Activated T-helper 1 cell treated with Interleukin-2 at 50 U/mL for 16 hours (primary cell): Measurements from ENCODE around the gene KNOP1.

Source experiments
- DNase-seq: peaks from one replicate; pipeline ENCODE4 v3.0.0-alpha.2; 2020; ENCODE audit warnings: low read depth

Gene KNOP1

GRCh38 chr16:19717741-19718623 lies at the start of gene KNOP1, which contains the start of gene IQCK:
KNOP1 (minus strand) TSS chr16:19718227; CDS start chr16:19715035, 3,192 bp downstream.
IQCK (plus strand) TSS chr16:19718271; CDS start chr16:19718307, 36 bp downstream.
- DNase-seq, result peak; percentile 84

DNA sequence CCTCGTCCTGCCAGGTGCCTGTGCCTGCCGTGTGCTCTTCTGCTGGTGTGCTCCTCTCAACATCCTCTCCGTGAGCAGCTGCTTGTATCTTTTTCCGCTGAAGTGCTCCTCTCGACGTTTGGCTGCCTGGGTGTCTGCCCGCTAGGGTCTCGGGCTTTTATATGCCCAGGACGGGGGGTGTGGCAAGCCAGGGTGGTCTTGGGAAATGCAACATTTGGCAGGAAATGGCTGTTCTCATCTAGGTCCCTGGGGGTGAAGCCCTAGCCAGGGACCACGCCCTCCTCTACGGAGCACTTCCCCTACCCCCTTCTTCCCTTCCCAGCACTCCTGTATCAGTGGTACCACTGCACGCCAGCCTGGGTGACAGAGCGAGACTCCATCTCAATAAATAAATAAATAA lies 49.5 kb upstream of the KNOP1 start:
- DNase-seq, result no peak

DNA sequence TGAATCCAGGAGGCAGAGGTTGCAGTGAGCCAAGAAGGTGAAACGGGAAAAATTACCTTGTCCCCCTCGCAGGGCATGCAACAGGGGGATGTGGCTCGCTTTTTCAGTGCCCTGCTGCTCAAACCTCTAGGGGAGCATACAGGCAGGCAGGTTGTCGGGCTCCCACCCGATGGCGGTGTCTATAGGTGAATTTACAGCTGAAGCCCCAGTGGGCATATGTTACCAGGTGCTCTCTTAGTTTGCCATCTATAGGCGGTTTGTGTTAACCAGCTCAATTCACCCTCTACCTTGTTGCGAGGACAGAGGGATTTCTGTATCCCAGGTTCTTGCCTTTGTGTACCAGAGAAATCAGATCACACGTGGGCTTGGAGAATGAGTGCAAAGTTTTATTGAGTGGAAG lies 49.0 kb upstream of the KNOP1 start:
- no peak for DNase-seq

GRCh38 chr16:19766554-19766884 lies 48.5 kb upstream of the KNOP1 start:
- DNase-seq, result no peak

- no peak for DNase-seq
Measured at GRCh38 chr16:19765860-19766553, 48.0 kb upstream of the KNOP1 start.

DNA sequence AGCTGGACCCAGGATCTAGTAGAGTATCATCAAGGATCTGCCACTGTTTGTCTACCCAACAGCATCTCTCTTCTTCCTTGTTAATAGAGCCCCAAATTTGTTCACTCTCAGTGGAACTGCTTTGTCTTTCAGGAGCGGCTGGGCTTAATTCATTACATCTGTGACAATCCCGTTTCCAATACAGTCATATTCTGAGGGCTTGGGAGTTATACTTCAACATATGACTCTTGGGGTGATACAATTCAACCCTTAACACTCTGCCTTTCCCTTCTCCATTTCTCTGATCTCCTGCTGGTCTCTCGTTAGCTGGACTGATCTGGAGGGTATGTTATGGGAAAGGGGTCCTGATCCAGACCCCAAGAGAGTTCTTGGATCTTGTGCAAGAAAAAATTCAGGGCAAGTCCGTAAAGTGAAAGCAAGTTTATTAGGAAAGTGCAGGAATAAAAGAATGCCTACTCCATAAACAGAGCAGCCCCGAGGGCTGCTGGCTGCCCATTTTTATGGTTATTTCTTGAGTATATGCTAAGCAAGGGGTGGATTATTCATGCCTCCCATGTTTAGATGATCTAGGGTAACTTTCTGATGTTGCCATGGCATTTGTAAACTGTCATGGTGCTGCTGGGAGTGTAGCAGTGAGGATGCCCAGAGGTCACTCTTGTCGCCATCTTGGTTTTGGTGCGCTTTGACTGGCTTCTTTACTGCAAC lies 42.5 kb upstream of the KNOP1 start:
- DNase-seq, result no peak

- no peak for DNase-seq
Measured at GRCh38 chr16:19757762-19758595, 40.0 kb upstream of the KNOP1 start.

DNA sequence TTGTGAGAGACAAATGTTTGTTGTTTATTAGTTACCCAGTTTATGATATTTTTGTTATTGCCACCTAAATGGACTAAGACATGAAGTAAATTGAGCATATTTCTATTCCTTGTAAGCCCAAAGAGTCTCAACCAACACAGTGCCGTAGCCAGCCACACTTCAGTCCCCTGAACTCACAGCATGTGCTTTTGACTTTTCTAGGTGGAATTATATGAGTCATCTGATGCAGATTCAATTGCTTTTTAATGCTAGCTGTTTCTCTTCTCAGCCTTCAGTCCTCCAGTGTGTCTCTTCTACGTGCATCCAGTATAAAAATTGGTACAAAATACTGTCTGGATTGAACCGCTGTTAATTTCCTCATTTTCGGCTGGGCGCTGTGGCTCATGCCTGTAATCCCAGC lies 39.0 kb upstream of the KNOP1 start:
- DNase-seq, result no peak

- DNase-seq, result no peak
Measured at GRCh38 chr16:19755268-19755667, 37.2 kb upstream of the KNOP1 start.

GRCh38 chr16:19754644-19755036 lies 36.6 kb upstream of the KNOP1 start:
- no peak for DNase-seq

DNA sequence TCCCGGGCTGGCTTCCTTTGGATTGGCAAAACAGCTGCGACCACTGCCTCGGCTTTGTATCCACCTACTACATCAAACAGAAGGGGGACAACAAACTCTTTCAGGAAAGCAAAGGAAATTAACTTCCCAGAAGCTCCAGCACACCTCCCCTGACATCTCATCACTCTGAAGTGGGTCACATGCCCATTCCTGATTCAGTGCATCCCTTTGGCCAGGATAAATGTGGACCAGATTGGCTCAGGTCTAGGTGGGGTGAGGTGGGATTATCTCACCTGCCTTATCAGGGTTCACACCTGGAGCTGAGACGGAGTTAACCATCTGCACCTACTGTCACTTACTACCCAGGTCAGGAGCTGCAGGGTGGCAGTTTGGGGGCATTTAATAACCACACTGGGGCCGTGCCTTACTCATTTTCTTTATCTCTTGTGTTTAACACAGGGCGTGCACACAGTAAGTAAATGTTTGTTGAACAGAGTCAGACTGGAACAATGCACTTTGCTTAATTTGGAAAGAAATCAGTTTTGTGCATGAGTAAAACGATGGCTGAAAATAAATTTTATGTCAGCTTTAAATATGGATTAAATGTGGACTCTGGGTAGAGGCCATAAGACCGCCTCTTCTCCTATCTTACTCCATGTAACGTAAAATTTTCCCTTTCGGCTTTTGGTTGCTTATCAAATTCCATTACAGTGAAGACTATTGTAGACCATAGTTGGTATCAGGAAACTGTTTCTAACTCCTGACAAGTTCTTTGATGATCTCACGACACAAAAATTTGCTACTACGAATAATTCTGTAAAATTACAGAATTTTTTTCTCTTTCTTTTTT lies 36.0 kb upstream of the KNOP1 start:
- no peak for DNase-seq

- no peak for DNase-seq
Measured at GRCh38 chr16:19751478-19752385, 33.7 kb upstream of the KNOP1 start.

DNA sequence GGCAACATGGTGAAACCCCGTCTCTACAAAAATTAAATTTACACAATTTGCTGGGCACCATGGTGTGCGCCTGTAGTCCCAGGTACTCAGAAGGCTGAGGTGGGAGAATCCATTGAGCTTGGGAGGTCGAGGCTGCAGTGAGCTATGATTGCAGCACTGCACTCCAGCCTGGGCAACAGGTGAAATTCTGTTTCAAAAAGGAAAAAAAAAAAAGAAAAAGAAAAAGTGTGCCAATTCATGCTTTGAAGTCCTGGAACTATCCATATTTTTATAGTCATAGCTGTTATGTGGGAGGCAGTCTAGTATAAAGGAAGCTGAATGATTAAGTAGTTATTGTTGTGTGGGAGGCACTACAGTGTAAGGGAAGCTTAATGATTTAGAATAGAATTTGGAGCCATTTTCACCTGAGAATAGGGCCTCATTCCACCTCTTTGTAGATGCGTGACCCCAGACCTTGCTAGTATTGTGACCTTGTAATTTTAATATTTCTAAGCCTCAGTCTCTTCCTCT lies 31.6 kb upstream of the KNOP1 start:
- no peak for DNase-seq

- DNase-seq, result no peak
Measured at GRCh38 chr16:19748389-19749168, 30.6 kb upstream of the KNOP1 start.

DNA sequence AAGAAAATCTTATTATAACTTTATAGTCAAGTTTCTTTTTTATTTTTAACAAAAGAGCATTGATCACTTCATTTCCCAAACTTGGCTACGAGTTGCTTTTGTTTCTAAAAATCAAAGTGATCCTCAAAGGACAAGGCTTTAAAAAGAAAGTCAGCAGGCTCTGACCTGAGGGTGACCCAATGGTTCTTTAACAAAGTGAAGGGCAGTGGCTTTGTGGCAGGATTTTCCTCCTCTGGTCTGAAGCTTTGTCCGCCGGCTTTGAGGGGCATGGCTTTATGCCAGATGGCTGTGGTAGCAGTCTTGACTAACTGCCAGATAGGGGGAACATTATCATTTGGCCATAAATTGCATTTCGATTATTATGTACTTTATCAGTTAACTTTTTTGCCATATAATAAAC lies 28.5 kb upstream of the KNOP1 start:
- DNase-seq, result no peak

GRCh38 chr16:19745286-19746010 lies 27.4 kb upstream of the KNOP1 start:
- DNase-seq, result no peak

GRCh38 chr16:19744670-19745069 lies 26.6 kb upstream of the KNOP1 start:
- no peak for DNase-seq

DNA sequence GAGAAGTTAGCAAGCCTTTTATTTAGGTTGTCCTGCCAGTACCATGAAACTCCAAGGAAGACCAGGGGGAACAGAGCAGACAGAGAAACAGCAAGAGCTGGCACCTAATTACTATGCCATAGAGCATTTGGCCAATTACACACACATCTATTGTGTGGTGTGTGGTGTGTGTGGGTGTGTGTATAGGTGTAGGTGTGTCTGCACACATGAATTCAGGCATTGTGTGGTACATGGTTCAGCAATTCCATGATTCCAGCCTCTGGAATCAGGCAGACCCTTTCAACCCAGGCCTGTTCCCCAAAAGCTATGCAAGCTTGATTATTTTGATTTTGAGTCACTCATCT lies 25.8 kb upstream of the KNOP1 start:
- DNase-seq, result no peak
